Stimulated activated CD4-positive, alpha-beta T cell treated with anti-CD3 and anti-CD28 coated beads, Interleukin-4, amount 100 ng/mL, for 24 hours (primary cell): ENCODE results near the gene TRAK1.

Experiments
- DNase-seq: peaks from one replicate; pipeline ENCODE4 v3.0.0-alpha.2; 2020

The TRAK1 gene

DNA sequence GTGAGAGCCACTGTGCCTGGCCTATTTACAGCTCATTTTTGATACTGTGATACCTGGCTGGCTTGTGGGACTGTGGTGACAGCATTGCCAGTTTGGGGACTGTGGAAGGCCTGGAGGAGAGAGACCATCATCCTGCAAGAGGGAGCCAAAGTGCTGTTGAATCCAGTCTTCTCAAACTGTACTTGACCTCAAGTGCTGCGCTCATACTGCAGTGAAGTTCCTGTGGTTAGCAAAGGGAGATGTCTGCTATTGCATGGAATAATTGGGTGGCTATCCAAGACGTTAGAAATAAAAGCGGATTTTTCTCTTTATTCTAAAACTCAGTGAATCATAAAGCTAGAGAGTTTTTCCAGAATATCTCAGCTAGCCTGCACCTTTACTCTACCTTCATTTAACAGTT is 91.4 kb downstream of the TRAK1 start:
- DNase-seq = no peak

DNA sequence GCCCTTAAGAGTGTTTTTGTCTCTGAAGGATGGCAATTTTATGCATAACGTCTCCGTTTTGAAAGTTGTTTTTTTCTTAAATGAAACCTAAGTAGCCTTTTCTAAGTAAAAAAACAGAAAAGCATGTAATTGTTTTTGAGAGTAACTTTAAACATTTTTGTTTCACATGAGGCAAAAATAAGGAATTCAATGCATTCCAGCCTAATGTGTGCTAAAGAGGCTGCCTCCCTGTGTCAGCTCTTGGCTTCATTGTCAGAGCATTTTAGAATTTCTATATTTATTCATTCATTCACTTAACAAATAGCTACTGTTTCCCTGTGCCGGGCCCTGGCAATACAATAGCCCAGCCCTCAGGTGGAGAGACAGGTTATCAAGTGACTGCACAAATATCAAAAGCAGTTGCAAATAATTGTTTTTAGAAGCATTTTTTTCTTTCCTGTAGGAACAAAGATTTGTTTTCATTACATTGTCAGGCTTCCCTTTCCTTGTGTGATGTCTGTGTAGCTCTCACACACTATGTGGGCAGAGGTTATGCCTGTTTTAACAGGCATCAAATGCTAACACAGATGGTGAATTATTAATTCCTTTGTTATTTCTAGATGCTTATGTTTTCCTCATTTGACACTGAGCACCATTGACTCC is 93.0 kb downstream of the TRAK1 start:
- DNase-seq = no peak

DNA sequence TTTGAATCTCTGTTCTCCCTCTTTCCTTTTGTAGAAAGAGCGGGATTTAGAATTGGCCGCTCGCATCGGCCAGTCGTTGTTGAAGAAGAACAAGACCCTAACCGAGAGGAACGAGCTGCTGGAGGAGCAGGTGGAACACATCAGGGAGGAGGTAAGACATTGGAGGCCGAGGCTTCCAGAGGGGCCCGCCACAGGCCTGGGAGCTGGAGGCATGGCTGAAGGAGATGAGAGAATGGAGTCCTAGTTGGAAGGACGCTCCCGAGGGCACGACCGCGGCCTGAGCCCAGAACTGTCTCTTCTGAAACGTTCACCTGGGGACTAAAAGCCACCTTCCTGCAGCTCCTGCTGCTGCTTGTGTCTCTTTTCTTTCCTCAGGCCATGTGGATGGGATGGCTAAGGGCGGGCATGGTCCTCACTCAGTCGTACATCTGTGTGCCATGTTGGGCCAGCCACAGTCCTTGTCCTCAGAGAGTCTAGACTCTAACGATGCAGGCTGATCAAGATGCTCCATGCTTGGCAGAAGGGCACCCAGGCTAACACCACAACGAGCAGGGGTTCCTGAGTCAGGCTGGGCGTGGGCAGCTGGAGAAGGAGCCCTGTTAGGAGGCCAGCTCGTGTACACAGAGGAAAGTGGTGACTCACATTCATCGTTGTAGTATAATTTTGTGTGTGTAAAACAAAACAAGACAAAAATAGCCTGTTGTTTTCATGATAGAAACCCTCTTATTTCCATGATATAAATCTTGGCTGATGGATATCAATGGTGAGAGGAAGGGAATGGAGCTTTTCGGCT is 93.7 kb downstream of the TRAK1 start:
- no peak for DNase-seq

DNA sequence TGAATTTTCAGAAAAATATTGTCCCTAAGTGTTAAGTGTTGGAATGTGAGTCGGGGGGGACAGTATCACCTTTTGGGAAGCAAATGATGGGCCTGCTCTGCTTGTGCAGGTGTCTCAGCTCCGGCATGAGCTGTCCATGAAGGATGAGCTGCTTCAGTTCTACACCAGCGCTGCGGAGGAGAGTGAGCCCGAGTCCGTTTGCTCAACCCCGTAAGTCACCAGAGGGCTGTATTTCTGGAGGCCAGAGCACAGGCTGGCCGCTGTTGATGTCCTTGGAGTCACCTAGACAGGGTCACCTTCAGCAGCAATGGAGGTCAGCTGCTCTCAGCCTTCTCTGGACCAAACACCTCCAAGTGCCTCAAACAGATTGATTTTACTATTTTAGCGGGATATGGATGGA is 96.8 kb downstream of the TRAK1 start:
- no peak for DNase-seq

DNA sequence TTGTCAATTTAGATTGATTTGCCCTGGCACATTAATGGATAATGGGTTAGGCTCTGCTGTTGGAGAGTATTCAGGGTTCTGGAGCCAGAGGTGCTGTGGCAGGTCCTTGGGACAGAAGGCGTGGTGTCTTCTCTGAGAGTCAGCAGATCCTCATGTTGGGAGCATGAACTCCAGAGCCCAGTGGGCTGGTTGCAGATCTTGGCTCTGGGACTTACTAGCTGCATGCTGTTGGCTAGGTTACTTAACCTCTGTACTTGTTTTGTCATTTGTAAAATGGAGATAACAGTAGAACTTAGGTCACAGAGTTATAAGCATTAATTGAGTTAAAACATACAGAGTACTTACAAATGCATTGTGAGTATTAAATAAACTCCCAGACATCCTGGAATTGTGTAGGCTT is 97.2 kb downstream of the TRAK1 start:
- no peak for DNase-seq

DNA sequence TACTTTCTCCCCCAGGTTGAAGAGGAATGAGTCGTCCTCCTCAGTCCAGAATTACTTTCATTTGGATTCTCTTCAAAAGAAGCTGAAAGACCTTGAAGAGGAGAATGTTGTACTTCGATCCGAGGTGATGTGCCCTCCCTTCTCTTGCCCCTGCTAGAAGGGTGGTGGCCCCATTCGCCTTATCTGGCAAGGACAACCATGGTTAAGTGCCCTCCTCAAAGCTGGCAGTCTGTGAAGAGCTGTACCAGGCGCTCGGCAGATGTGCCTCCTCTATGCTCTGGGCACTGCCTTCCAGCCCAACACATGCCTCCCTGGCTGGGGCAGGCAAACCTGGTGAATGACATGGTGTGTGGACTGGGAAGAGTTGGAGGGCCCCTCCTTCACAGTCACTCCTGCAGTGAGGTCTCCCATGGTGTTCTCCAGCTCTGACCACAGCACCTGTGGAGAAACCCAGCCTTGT is 97.9 kb downstream of the TRAK1 start:
- no peak for DNase-seq

DNA sequence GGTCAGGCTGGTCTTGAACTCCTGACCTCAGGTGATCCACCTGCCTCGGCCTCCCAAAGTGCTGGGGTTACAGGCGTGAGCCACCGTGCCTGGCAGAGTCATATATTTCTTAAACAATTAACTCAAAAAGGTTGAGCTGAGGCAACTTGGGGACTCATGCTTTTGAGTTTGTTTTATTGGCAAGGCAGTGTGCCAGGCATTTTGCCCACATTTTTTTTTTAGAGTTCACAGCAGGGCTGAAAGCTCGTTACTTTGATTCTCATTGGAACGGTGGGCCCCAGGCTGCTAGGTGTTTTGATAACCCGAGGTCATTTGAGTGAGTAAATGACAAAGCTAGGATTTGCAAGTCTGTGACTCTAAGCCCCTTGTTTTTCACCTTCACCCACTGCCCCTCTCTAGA is 98.6 kb downstream of the TRAK1 start:
- DNase-seq = no peak

DNA sequence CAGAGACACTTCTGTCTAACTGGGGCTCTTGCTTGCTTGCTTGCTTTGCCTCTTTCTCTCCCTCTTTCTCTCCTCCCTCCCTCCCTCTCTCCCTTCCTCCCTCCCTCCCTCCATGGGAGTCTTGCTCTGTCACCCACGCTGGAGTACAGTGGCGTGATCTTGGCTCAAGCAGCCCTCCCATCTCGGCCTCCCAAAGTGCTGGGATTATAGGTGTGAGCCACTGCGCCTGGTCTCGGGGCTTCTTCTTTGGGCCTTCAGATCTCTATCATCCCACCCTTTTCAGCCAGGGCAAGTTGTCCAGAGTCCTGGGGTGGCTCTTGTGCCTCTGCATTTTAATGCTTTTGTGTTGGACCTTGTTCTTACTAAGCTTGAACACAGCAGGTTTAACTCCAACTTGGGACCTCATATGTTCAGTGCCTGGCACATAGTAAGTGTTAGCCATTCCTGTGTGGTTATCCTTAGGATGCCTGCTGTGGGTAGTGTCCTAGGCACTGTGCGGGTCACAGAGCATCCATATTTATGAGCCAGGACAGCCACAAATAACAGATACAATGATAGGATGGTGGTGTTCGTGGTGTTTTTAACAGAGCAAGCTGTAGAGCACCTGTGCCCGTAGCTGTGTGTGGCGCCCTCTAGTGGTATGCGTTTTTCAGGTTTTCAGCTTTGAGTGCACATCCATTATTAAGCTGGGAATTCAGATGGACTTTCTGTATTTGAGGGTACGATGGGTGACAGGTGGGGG is 99.7 kb downstream of the TRAK1 start:
- DNase-seq = peak; percentile 77

DNA sequence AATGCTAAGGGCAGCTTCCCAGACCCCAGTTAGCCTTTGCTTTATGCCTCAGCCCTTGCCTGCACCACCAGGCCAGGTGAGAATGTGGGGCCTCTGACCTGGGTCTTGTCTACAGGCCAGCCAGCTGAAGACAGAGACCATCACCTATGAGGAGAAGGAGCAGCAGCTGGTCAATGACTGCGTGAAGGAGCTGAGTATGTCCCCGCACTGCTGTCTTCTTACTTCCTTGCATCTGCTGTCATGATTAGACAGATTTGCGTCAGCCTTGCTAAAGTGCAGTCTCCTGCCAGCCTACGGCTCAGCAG is 100.2 kb downstream of the TRAK1 start:
- DNase-seq = no peak

DNA sequence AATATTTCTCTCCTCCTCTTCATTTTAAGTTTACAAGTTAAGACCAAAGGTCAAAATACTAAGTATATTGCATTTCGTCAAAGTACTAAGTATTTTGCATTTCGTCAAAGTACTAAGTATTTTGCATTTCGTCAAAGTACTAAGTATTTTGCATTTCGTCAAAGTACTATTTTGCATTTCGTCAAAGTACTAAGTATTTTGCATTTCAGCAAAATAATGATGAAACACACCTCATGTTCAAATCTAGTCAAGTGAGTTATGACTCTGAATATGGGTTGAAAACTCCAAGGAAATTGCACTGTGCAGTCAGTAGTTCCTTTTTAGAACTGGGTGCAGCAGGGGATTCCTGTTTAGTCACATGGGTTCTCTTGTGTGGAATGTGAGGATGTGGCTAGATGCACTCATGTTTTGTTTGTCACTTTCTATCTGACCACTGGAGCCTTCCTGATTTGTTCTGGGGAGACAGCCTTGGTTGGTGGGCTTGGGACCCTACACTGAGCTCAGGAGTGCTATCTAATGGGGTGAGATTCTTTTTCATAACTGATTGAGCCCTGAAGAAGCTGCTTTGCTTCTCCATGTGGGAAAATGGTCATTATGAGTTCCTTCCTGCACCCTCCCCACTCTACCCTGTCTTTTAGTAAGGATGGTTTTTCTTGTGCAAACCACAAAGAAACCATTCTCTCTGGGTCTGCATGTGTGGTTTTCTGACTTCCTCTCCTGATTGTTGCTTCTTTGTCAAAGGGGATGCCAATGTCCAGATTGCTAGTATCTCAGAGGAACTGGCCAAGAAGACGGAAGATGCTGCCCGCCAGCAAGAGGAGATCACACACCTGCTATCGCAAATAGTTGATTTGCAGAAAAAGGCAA is 101.4 kb downstream of the TRAK1 start:
- no peak for DNase-seq

DNA sequence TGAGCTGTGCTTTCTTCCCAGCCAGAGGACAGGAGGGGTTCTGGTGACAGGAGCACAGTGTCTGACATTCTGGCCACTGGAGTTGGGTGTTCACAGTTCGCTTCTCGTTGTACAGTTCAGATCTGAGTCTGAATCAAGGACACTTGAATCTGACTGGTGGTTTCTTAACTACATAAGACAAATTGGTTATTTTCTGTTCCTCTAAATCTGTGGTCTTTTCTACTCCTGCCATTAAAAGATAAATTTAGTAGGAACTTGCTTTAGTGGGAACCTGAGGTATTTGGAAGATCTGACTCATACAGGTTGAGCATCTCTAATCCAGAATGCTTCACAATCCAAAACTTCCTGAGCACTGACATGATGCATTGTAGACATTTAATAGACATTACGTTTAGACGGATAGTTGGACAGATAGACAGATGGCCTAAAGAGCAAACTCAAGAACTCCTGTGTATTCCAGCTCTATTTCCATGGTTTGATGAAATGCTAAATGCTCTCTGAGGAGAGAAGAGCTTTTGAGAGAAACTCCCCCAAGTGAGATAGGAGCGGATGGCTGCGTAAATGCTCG is 103.9 kb downstream of the TRAK1 start:
- no peak for DNase-seq

DNA sequence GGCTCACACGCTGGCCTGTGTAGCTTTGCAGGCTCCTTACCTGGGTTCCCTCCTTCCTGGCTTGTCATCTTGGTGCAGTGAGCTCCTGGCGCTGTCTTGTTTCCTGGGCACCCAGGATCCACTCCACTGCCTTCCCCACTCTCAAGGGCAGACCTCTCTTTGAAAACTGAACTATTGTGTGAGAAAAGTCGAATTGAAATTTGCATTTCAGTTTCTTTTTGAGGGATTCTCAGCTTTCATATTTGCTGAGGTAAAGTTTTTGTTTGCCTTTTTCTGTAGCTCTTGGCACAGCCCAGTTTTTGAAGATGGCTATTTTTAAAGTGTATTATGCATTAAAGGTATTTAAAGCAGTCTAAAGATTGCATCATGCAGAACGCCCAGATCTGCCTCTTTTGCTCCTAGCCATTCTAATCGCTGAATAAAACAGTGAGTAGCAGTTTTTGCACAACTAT is 104.7 kb downstream of the TRAK1 start:
- DNase-seq = no peak

DNA sequence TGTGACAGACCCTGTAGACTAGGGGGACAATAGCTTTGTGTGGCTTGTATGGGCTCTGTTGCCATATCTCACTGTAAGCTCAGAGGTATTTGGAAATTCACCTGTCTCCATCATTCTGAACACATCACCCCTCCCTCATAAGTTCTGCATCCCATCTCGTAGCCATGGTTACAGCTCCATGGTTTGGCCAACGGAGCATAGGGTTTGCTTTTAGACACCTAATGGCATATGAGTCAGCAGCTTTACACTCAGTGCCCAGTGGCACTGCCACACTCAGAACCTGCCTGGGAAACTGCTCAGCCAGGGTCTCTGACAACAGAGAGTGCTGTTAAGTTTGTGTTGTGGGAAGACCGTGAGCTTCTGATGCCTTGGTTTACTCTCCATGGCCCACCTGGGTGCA is 107.6 kb downstream of the TRAK1 start:
- DNase-seq = no peak

DNA sequence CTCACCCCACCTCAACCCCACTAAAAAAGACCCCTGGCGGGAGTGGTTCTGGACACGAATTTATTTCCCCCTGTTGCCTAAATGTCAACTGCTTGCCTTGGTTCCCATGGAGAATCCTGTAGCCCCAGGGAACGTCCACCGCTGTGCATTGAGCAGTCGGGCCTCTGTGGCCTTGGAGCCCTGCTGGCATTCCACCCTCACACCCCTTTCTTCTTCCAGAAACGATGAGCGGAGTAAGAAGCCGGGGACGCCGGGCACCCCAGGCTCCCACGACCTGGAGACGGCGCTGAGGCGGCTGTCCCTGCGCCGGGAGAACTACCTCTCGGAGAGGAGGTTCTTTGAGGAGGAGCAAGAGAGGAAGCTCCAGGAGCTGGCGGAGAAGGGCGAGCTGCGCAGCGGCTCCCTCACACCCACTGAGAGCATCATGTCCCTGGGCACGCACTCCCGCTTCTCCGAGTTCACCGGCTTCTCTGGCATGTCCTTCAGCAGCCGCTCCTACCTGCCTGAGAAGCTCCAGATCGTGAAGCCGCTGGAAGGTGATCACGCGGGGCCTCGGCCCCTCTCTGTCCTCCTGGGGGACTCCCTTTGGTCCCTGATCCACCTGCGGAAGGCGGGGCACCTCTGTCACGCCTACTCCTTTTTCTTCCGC is 111.2 kb downstream of the TRAK1 start:
- DNase-seq = no peak

DNA sequence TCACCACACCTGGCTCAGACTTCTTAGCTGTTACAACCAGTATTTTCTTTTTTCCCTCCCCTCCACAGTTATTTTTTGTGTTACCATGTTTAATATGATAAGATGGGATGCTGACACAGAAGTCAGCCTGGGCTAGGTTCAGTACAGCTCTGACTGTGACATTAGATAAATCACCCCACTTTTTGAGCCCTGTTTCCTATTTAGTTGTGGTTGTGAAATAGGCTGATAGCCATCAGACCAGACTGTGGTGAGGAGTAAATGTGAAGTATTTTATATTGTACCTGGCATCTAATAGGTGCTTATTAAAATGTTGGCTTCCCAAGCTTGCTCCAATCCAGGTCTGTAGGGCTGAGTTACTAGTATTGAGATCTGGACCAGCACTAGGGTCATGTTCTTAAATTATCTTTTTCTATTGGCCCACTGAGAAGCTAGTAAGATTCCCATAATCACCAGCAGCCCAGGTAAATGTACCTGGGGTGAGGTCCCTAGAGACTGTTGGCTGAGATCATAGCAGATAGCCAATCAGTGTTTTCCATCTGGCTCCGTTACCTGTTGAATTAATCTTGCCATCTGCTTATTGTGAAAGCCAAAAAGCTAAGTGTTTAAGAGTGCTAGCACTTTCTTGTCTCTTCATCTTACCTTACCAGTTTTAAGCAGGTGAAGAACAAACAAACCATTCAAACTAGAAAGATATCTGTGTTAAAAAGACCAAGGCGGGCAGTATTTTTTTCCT is 113.9 kb downstream of the TRAK1 start:
- DNase-seq = no peak

DNA sequence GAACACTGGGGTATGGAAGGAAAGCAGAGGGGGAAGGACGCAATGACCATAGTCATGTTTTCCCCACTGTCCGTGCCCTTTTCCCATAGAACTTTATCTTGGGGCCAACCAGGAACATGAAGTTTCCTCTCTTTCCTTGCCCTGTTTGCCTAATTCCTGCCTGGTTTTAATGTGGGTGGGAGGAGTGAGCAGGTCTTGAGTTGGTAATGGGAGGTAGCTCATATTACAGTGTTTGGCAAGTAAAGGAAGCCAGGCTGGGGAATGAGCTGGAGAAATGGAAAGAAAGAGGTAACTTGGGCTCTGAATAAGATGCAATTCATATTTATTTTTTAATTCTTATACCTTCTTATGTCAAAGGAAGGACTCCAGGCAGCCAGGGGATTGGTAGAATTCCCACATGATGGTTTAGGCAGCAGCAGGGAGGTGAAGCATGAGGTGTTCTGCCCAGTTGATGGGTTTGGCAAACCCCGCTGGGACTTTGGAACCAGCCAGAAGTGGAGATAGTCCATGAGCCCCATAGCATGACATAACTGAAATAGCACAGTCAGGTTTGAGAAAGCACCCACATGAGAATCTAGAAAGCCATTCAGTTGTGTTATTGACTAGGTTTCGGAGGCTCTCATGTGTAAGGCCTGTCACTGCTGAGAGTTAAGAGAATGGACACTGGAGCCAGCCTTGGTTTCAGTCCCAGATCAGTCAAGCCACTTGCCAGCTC is 114.8 kb downstream of the TRAK1 start:
- DNase-seq = no peak

DNA sequence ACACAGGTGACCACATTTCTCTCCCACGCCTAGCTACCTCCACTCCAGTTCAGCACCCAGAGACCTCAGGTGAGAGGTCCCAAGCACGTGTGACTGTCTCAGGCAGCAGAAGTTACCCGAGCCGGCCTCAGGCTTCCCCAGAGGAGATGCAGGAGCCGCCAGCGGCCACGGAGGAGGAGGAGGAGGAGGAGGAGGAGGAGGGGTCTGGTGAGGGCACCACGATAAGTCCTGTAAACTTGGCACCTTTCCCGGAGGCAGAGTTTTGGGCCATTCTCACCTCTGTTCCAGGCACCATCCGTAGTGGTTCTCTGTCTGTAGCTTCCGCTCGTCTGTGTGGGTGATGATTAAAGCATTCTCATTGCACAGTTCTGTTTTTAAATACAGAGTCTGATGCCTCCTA is 118.8 kb downstream of the TRAK1 start:
- no peak for DNase-seq

DNA sequence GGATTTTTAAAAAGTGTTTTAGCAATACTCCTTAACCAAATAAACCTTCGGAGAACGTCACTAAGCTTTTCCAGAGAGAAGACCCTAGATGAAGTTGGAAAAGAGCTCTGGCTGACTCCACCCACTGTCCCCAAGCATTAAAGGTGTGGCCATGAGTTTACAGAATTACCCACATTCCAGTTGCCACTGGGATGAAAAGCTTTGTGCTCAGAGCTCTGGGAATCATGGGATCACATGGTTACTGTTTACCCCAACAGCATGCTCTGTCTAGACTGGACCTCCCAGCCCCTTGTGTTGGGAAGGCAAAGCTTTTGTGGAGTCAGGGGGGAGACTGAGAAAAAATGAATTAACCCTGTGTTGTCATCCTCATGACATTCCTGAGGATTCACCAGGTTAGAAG is 119.6 kb downstream of the TRAK1 start:
- DNase-seq = no peak

DNA sequence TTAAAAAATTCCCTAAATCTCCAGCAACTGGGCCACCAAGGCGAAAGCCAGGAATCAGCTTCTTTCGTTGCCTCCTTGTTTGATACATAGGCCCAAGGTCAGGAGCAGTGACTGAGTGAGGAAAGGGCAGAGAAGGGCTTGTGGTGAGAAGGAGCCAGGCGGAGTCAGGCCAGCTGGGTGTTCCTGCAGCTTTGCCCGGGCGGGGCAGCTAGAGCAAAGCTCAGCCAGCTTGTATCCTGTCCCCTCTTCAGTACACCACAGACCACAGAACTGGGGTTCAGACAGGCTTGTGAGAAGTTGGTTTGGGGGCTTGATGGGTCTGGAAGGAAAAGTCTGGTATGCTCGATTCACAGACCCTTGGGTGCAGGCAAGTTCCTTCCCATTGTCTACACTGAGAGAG is 122.3 kb downstream of the TRAK1 start:
- no peak for DNase-seq

DNA sequence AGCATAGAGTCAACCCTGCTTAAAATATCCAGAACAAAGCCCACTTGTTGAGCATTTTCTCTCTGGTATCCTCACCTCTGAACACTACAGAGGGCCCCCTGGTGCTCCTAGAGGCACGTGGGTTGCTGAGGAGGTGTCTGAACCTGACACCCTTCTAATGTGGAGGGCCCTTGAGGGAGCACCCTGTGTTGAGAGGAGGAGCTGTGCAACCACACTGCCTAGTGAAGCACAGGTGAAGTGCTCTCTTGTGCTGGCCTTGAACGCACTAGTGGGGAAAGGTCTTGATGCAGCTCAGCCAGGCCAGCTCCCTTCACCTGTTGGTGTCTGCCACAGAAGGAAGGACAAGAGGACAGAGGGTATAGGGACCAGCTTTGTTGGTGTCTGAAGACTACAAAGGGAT is 122.9 kb downstream of the TRAK1 start:
- no peak for DNase-seq
